Vagina (tissue), 2 donors: ENCODE results near the gene PARD6B.

Experiments used
- POLR2A ChIP-seq, 2 donors: fragments of 450-650 bp; IDR thresholded peaks; one replicate each; pipeline ENCODE4 v1.6.1; 2017; ENCODE audit warnings: antibody characterized with exemption in 2 of 2, mild to moderate bottlenecking in 2 of 2, moderate library complexity in 2 of 2
- POLR2AphosphoS5 ChIP-seq, 2 donors: sonication (generic); formaldehyde crosslinking; IDR thresholded peaks; one replicate each; pipeline ENCODE4 v1.9.0; 2017; ENCODE audit warnings: antibody characterized with exemption in 2 of 2, mild to moderate bottlenecking in 2 of 2, low read depth in 1 of 2; ENCODE audit not compliant: insufficient read depth in 1 of 2

DNA sequence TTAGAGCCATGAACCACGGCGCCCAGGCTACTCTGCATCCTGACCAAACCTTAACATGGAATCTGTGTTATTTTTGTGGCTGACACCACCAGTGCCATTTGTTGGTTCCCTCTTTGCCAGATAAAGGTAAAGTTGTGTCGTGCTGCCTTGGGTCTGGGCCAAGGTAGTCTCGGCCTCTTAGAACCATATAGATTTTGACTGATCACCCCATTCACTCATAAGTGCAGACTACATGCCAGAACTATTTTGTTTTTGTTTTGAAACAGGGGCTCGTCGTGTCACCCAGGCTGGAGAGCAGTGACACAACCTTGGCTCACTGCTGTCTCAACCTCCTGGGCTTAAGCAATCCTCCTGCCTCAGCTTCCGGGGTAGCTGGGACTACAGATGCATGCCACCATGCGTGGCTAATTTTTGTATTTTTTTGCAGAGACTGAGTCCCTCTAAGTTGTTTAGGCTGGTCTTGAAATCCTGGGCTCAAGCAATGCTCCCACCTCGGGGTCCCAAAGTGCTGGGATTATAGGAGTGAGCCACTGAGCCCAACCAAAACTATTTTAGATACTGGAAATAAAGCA lies 20.8 kb upstream of the PARD6B start:
- TF ChIP-seq POLR2A (IDR thresholded peaks at IDR 0.05) (no peak), POLR2AphosphoS5 (IDR thresholded peaks at IDR 0.05; ENCODE audit: insufficient read depth in 1 of 2, low read depth in 1 of 2) (no peak)
